ENCODE results near the gene KCNMA1. TPM values are rescaled to one million over a fixed set of nuclear protein-coding genes. Genes with fewer than 3 reads are reported as not detected.

The KCNMA1 gene
- total RNA-seq, 1 donor from 2014 or later: 5.4 TPM

DNA sequence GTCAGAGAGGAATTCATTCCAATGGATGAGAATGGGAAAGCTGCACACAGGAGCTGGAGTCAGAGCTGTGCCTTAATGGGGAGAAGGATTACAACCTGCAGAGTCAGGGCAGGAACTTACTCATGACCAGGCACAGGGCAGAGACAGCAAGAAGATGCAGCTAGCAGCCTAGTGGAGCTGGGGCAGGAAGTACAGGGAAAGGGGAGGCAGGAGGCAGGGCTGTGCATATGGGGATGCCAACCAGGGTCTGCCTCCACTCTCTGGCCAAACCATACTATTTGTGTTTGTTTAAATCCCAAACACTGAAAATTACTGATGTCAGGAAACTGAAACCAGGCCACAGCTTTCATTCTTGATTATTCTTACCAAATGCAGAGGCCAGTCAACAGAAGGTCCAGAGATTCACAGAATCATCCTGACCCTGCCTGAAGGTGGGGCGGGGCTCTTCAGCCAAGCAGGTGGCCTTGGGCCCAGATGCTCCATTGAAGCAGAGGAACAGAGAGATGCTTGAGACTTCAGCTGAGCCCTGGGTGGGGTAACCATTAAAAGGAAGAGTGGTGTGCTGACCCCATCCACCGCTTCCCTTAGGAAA, 461.9 kb downstream of the KCNMA1 start:
- ATAC-seq: no peak

DNA sequence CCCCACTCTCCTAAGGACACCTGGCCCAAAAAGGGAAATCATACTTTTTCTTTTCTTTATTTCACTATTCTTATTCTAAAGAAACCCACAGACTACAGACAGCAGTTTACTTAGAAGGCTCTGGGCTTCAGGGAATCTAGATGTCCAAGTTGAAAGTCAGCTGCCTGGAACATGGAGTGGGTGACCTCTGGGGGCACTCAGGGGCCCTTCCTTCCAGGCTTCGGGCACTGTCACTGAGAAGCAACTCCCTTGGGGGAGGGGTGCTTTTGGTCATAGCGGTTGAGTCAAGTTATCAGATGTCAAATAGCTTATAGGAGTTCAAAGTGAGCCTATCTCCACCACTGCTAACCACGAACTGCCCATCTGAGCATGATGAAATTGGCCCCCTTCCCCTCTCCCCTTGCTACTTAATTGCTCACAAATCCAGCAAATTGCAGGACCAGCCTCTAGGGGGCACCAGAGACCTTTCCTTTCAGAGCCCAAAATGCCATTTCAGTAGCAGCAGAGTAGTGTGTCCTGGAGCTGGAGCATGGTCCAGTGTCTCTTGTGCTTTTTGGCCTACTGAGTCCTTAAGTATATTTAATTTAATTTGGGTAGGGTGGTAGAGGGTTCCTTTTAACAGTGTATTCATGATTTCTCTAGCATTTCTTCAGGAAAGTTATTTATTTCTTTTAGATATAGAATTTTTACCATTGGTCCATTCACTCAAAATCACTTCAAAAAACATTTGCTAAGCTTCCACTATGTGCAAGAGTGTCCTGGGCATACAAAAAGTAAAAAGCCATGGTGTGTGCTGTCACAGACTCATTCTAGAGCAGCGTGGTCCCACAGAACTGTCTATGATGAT, 463.8 kb downstream of the KCNMA1 start:
- ATAC-seq: peak; percentile 76

DNA sequence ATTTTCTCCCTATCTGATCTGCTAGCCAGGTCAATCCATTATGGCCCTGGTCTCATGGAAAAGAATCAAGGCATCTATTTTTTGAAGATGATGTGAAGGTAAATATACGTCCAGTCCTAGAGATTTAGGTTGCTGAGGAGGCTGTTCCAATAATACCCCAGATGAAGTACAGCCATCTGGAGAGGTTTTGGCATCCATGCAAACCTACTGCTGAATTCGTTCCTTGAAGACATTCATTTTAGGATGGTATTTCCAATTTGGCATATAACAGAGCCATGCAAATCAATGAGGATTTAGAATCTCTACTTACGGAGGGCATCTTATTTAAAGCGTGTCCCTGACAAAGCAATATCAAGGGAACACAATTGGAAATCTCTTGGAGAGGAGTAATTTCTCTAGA, 465.5 kb downstream of the KCNMA1 start:
- no peak for ATAC-seq

DNA sequence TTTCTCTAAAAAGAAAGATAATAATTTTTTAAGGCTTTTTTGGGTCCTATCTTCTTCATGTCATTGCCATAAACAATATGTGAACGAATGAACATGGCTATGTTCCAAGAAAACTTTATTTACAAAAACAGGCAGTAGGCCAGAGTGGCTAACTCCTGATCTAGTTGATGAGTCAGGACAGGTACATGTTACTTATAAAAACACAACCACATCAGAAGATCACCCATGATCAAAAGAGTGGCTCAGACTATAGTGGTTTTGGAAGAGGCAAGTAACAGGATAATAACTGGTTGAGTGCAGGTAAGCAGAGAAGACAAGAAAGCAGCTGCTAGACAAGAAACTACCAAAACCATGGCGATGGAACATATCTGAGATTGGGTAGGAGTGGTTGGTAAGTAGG, 468.7 kb downstream of the KCNMA1 start:
- peak; percentile 32 for ATAC-seq

DNA sequence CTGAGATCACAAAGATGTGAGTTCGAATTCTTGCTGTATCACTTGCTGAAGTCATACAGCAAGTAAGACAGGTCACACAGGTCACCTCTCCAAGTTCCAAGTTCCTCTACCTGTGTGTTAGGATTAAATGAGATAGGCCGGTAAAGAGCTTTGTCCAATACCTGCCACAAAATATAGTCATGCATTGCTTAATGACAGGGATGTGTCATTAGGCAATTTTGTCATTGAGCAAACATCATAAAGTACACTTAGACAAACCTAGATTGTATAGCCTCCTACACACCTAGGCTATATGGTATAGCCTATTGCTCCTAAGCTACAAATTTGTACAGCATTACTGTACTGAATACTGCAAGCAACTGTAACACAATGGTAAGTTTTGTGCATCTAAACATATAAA, 469.4 kb downstream of the KCNMA1 start:
- ATAC-seq: peak; percentile 86

DNA sequence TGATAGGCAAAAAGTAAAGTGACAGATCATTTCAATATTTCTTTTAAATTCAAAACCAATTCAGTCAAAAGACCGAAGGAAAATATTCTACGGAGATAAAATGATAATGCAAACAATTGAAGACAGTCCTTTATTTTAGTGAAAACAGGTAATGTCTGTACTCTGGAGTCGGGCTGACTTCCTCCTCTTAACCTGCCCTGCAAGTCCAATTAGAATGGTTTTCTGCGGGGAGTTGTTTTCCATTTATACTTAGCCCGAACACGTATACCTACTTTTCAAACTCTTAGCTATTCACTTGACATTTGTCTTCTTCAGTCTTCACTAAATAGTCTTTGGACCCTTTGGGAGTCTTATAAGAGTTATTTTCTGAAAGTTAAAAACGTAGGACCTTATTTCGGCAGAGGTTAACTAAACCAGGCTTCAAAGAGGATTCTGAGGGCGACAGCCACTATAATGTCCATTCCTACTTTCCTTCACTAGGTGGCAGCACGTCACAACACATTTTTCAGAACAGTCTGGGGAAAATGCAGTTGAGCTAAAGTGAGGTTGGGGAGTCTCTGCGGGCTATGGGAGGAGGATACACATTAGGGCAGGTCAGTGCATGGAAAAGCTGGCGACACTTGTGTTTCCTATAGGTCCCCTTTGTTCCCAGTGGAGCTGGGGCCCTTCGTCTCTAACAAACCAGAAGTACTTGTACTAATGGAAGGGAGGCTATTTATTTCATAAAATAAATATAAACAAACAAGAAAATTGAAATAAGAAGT, 472.0 kb downstream of the KCNMA1 start:
- ATAC-seq: peak; percentile 21

DNA sequence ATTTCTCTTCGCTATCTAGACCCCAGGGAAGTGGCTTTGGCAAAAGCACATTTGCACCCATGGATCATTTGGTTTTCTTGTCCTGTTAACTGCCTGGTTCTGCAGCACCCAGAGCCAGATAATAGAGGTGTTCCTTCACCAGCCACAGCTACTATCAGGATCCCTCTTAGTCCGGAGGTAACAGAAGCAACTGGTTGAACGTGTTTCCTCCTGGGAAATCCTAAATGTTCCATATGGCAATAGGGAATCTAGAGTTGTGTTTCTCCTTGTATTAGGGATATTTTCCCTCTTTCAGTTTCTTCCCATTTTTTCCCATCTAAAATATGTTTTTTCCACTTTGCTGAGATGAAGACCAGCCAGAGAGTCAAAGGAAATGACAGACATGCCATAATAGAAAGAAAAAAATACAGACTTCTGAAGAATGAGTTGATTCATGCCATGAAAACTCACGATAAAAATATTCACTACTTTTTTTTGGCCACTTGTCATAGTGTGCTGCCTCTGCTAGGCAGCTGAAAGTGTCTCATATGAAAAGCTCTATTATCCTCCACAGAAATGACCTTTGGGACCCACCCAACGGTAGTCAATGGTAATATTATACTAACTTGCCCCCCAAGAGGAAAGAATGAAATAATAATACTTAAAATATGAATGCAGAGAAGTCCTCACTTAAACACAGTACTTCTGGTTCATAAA, 472.8 kb downstream of the KCNMA1 start:
- ATAC-seq: no peak

DNA sequence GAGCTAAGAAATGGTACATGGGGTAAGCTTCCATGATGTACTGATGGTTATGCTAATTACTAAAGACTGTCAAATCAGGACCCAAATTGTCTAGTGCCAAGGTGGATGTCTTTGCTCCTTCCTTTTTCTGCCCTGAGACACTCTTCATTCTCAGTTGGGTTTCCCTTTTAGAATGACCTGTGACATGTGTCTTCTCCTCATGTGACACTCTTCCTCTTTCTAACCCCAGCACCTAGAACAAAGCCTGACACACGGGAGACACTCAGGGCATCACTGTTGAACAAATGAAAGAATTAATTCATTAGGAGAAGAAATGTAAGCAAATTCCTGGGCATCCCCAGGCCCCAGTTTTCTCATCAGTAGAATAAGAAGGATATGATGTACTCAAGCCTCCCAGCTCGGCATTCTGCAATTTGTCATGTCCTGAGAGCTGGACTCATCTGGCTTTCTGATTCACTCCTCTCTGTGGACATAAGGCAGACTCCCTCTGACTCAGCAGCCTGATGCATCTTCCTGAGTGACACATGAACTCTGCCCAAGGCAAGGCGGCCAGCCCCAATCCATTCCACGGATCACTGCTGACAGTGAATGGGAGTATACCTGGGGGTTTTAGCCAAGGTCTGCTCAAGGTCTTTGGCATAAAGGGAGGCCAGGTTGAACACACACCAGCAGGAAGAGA, 473.8 kb downstream of the KCNMA1 start:
- ATAC-seq: peak; percentile 90

DNA sequence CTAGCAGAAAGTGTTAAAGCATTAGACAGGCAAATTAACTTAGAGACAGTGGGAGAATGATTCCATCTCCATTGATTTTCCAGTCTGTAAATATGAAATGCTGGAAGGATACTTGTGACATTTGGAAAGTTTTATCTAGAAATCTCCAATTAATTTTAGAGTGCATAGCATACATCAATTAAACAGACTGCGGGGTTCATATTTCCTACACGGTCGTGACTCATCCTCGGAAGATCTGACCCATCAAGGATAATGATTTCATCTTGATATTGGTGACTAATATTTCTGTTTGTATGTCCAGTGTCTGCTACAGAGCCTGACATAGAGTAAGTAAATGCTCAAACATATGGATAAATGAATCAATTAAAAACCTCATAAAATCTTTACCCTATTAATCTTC, 474.9 kb downstream of the KCNMA1 start:
- ATAC-seq: no peak

DNA sequence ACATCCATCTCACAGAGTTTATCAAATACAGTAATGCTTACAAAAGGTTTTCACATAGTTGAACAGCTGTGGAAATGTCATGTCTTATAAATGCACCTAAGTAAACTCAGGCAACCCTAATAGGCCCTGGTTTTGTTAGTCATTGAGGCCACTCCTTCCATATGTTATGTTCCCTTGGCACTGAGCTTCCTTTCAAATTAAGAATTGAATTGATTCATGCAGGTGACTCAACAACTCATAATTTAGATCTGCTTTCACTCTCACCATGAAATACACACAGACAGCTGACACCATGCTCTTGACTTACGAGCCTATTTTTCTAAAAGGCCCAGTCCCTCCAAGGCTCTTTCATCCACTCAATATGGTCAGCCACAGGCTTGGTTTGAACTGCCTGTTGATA, 476.9 kb downstream of the KCNMA1 start:
- ATAC-seq: peak; percentile 89

DNA sequence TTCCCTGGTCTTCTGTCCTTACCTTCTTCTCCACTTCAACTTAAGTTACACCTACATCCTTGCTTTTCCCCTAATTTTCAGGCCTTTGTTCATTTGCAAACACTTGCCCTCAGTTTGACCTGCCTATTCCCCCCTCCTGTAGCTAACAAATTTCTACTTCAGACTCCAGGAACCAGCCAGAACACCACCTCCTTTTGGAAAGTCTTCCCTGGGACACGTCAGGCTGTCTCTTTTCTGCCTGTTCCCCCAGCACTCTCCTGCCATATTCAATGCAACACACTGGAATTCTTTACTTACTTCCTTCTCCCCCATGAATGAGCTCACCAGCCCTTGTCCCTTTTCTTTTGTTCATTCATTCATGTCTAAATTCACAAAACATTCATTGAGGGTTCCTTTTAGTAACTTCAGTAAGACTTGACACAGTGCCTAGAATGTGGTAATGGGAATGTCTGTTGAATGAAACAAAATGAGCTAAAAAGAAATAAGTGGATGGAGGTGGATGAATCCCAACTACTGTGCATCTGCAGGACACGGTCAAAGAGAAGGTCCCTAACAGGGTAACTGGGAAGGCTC, 478.0 kb downstream of the KCNMA1 start:
- ATAC-seq: no peak

DNA sequence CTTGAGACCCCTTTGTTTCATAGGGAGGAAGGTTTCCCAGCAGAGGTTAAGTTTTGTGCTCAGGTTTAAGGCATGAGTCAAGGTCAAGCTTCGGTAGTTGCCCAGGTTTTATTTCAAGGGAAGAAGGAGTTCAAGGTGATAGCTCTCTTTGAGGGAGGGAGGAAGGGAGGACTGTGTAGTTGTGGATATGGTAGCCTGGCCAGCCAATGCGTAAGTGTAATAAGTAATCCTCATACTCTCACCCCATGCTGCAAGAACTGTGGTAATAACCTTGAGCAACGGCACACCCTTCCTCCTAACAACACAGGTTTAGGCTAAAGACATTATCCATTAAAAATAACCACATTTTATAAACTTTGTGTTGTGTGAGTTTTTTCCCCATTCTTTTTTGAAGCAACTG, 478.9 kb downstream of the KCNMA1 start:
- no peak for ATAC-seq

DNA sequence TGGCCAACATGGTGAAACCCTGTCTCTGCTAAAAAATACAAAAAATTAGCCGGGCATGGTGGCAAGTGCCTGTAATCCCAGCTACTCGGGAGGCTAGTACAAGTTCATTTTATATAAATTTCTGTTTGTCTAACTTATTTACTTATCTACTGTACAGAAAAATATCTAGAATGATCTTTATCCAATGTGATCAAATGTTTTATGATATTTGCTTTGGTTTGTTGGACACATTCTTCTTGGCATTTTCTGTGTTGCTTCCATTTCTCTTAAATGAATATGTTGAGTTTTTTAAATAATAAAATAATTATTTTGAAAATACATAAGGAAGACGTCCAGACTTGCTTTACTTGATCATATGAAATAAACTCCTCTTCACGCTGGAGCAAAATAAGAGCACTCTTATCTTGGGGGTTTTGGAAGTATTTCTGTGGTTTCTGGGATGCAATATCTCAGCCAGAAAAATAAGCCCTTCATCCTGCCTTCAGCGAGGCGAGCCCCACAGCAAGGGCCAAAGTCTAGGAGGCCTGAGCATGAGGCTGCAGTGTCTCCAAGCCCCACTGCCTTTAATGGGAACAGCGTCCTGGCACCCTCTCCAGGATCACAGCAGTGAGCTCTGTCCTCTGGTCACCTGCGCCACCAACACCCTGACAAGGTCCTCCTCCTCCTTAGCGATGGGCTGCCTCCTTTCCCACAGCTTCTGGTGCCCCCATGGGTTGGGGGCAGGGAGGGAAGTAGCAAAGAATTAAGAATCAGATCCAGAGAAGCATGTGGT, 480.2 kb downstream of the KCNMA1 start:
- no peak for ATAC-seq

DNA sequence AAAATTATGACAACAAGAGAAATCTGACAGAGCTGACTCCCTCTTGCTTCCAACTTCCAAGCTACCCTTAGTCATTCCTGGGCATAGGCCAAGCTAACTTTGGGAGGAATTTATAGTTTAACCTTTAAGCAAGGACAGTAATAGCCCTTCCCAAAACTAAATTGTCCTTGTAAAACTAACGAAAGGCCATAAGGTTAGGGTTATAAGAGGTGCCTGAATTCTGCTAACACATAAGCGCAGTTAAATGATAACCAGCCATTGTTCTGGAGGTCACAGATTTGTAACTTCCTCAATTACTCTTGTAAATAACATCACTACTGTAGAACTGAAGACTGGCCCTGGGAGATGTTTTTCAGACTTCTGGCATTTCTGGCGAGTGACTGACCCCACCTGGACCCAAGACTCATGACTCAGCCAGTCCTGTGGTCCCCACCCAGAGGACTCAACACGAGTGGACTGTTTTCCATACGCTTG, 481.2 kb downstream of the KCNMA1 start:
- ATAC-seq: no peak

DNA sequence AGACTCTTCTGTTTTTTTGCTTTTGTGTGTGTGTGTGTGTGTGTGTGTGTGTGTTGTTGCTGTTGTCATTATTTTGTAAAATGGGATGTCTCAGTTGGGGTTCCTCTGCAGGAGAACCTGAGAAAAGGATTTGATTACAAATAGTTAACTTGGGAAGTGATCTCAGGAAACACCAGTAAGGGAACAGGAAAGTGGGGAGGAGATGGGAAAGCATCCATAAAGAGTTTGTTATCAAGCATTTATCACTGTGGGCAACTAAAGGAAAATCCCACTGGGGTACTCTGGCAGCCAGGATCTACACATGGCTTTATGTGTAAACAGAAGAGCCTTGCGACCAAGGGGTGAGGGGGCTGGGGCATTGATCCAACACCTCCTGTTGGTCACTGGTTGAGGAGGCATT, 485.4 kb downstream of the KCNMA1 start:
- ATAC-seq: no peak

DNA sequence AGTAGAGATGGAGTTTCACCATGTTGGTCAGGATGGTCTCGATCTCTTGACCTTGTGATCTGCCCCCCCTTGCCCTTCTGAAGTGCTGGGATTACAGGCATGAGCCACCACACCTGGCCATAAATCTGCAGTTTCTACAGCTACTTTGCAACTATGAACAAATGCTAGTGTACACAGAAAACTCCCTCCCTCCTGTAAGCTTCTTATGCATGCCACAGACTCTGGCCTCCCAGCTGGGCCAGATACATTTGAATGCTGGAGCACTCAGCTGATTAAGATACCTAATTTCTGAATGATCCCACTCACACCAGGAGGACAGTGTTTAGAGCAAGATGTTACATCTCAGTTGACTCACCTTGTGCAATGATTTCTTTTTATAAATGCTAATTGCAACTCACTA, 486.2 kb downstream of the KCNMA1 start:
- ATAC-seq: no peak

DNA sequence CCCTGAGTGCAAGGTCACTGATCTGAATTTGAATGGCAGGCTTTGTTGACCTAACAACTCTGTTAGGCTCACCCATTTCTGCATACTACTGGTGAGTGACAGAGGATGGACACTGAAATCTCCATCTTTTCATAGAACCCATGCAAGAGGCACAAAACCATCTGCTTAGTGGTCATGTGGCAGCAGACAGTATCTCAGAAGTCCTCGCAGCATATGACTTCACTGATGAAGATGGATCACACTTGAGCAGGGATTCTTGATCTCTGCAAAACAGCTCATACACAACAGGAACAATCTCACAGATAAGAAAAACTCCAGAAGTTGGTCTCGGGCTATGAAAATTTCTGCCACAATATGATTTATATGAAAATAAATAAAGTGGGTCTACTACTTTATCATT, 487.9 kb downstream of the KCNMA1 start:
- ATAC-seq: no peak

DNA sequence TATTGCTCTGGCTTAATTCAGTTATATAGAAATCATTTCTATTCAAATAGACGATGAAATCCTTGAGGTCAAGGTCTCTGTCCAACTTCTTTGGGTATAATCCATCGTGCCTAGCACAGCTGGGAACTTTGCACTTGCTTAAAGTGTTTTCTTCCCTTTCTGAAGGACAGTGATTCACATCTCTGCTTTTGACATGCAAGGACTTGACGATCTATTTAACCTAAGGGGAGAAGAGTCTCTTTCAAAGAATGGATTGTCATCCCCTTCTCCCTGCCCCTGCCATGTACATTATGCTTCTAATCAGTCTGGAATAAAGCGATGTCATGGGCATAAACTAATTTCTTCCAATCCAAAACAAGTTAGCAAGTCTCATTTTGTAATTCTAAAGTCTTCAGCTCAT, 488.6 kb downstream of the KCNMA1 start:
- no peak for ATAC-seq

DNA sequence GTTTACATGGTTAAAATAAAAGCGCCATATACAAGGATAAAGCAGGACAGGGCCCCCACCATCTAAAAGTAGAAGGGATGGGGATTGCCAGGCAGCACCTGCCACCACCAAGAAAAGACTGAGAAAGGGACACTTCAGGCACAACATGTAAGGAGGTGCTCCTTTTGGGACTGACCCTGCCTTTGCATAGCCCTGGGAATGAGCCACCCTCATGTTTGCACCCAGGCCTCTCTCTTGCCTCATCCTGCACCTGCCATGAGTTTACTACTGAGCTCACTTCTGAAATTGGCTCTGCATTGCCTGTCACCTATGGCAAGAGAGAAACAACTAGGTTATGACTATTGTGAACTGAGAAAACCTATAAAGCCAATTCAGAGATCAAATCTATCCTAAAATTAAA, 489.7 kb downstream of the KCNMA1 start:
- no peak for ATAC-seq

DNA sequence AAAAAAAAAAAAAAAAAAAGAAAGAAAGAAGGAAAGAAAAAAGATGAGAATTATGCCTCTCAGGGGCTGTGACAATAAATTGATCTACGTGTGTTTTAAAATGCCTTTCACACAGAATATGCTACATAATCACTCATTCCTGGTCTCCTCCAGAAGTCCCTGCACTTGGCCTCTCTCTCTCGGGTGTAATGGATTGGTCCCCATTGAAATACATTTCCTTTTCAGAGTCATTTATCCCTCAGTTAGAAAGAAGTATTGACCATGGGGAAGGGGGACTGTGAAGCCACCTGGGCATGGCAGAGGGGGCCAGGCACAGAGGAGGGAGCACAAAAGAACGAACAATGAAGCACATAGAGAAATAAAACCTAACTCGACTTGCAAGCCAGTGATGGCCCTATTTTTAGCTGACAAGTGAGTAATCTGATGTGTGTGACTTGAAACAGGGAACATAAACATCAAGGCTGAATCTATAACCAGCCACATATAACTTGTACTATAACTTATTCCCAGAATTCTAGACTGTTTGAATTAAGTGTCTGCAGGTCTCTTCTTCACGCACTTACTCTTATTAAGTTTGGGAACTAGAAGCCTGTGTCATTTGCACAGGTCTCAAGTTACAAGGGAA, 490.8 kb downstream of the KCNMA1 start:
- ATAC-seq: no peak

DNA sequence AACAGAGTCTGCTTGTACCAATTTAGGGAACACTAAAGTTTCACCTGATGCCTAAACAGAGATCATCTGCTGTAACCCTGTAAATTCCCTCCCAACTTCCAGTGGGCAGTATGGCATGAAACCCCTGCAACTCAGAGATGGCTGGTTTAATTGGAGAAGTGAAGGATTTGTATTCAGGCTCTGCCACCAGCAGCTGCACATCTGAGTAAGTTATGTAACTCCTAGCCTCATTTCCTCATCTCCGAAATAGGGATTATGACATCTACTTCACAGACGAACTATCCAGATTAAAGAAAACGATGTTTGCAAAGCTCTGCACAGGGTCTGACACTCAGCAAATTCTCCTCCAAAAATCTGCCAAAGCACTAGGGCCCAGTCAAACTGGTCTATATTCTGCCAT, 493.0 kb downstream of the KCNMA1 start:
- ATAC-seq: no peak
